Activated CD8-positive, alpha-beta T cell treated with anti-CD3 and anti-CD28 coated beads for 36 hours (primary cell): ENCODE data around the gene IL2RA. TPM values are rescaled to one million over a fixed set of nuclear protein-coding genes. Genes with fewer than 3 reads are reported as not detected.
A peak's percentile ranks its signal among the peaks of the same experiment; 100 is the strongest.
"Not testable (repeated sequence)": the region's sequence is repeated elsewhere in the genome, so short reads cannot be mapped to it uniquely, and the experiment has no call there.

Experiments
- ATAC-seq: fragments of 200-7000 bp; cut with Tn5 transposase; one replicate; pipeline ENCODE4 v1.10.0; 2021; ENCODE audit warnings: mild to moderate bottlenecking, moderate library complexity
- CTCF ChIA-PET: fragments of 350-600 bp; sonication (Branson Sonifier 250); formaldehyde crosslinking; loops from one replicate; lab custom pipeline; 2021; ENCODE audit warnings: antibody characterized with exemption; lab: Charles Lee
- POLR2A ChIA-PET: fragments of 350-600 bp; sonication (Branson Sonifier 250); formaldehyde crosslinking; loops from one replicate; lab custom pipeline; 2021; ENCODE audit warnings: antibody characterized with exemption; lab: Charles Lee
- DNase-seq: peaks from one replicate; pipeline ENCODE4 v3.0.0-alpha.2; 2020
- H3K27ac Mint-ChIP-seq: one replicate; pipeline ENCODE4 v1.8.0; 2021; ENCODE audit warnings: mild to moderate bottlenecking, mixed read lengths
- H3K27me3 Mint-ChIP-seq: one replicate; pipeline ENCODE4 v1.8.0; 2021; ENCODE audit warnings: mixed read lengths
- H3K36me3 Mint-ChIP-seq: one replicate; pipeline ENCODE4 v1.8.0; 2021; ENCODE audit warnings: low read depth, mixed read lengths
- H3K4me1 Mint-ChIP-seq: one replicate; pipeline ENCODE4 v1.8.0; 2021; ENCODE audit warnings: low read depth, mixed read lengths
- H3K4me3 Mint-ChIP-seq: one replicate; pipeline ENCODE4 v1.8.0; 2021; ENCODE audit warnings: mild to moderate bottlenecking, moderate library complexity, mixed read lengths
- H3K9me3 Mint-ChIP-seq: one replicate; pipeline ENCODE4 v1.8.0; 2021; ENCODE audit warnings: mixed read lengths
- CTCF ChIP-seq: fragments of 200-600 bp; IDR thresholded peaks from one replicate; pipeline ENCODE4 v1.8.0; 2022; ENCODE audit warnings: antibody characterized with exemption, mild to moderate bottlenecking
- intact Hi-C: fragments of 100-400 bp; cut with micrococcal nuclease; formaldehyde crosslinking; loops from one replicate; pipeline ENCODE4 v1.10.0; 2022
- total RNA-seq, 2 experiments: library from RNA; stranded (reverse); gene quantifications; one replicate each; pipeline ENCODE4 v1.2.3, GENCODE V29; 2021

Gene IL2RA
- total RNA-seq, 2 experiments from 2014 or later = 868 to 874 TPM

- no peak overlapping the region for H3K4me3 Mint-ChIP-seq
- H3K27ac Mint-ChIP-seq = no peak overlapping the region
- intact Hi-C loops = no loop called here
- H3K4me1 Mint-ChIP-seq = peaks cover 24% of the 10 kb centered on the region
- no peak for ATAC-seq
- DNase-seq = no peak
- H3K36me3 Mint-ChIP-seq = peaks cover 15% of the 10 kb centered on the region
- POLR2A ChIA-PET = interaction anchor here (0.9 kb wide), 1 partner anchor 95 kb away, joined by 3 read pairs; no protein-coding TSS in a partner anchor
- H3K27me3 Mint-ChIP-seq = peaks cover 7% of the 10 kb centered on the region
- CTCF ChIA-PET = no interaction called here
- peaks cover 20% of the 10 kb centered on the region for H3K9me3 Mint-ChIP-seq
- TF ChIP-seq CTCF = no peak
Observed at GRCh38 chr10:6005856-6006395, 56.2 kb downstream of the IL2RA start.

- H3K27ac Mint-ChIP-seq, H3K27me3 Mint-ChIP-seq, DNase-seq, CTCF ChIA-PET, ATAC-seq, intact Hi-C loops, POLR2A ChIA-PET, H3K4me3 Mint-ChIP-seq: not testable (repeated sequence)
- H3K9me3 Mint-ChIP-seq = peaks cover 20% of the 10 kb centered on the region
- H3K4me1 Mint-ChIP-seq = peaks cover 23% of the 10 kb centered on the region
- peaks cover 14% of the 10 kb centered on the region for H3K36me3 Mint-ChIP-seq
Observed at GRCh38 chr10:6005161-6005804, 56.9 kb downstream of the IL2RA start.

GRCh38 chr10:6002809-6003510, 59.2 kb downstream of the IL2RA start:
- no peak for DNase-seq
- Mint-ChIP-seq H3K4me3 (no peak overlapping the region), H3K9me3 (peaks cover 10% of the 10 kb centered on the region), H3K27me3 (peaks cover 11% of the 10 kb centered on the region), H3K4me1 (peaks cover 15% of the 10 kb centered on the region), H3K27ac (no peak overlapping the region), H3K36me3 (peaks cover 11% of the 10 kb centered on the region)
- TF ChIP-seq CTCF = no peak
- peak; percentile 85 for ATAC-seq
- POLR2A ChIA-PET = interaction anchor here (0.9 to 1.2 kb wide), 2 partner anchors 11 to 28 kb away, joined by 3 to 4 read pairs; no protein-coding TSS in a partner anchor
- intact Hi-C loops = no loop called here
- CTCF ChIA-PET = interaction anchor here (1.3 kb wide), 1 partner anchor 11 kb away, joined by 3 read pairs; no protein-coding TSS in a partner anchor

GRCh38 chr10:5999440-6000165, 62.6 kb downstream of the IL2RA start:
- no peak overlapping the region for H3K27ac Mint-ChIP-seq
- intact Hi-C loops = no loop called here

More at GRCh38 chr10:5999440-6000165, 62.6 kb downstream of the IL2RA start:
- Mint-ChIP-seq H3K4me1 (peaks cover 15% of the 10 kb centered on the region), H3K36me3 (no peaks in the 10 kb centered on the region), H3K27me3 (peaks cover 4% of the 10 kb centered on the region), H3K9me3 (no peaks in the 10 kb centered on the region), H3K4me3 (no peak overlapping the region)
- no peak for DNase-seq
- CTCF ChIA-PET = no interaction called here
- POLR2A ChIA-PET = interaction anchor here (1.0 kb wide), 1 partner anchor 12 kb away, joined by 3 read pairs; no protein-coding TSS in a partner anchor
- no peak for TF ChIP-seq CTCF
- ATAC-seq = no peak
